GM21390 (cell line): Measurements from ENCODE around the gene COA7.

Source experiments
- ATAC-seq: cut with Tn5 transposase; IDR thresholded peaks from one replicate; pipeline ENCODE4 v1.9.1; 2021; ENCODE audit not compliant: unreplicated experiment

The COA7 gene

DNA sequence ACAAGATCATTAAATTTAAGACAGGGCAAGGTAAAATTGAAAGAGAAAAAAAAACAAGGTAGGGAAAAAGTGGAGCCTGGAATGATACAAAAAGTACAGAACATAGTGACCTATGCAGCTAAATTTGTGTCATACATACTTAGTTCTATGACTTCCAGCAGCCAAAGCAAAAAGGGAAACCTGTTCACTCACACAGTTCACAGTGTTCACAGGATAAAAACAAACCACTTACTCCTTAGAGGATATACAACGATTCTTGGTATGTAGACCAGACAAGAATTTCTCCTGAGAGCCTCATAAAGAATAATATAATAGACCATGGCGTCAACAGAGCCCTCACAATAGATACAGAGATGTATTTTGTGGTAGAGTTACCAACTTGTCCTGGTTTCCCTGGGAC lies 27.5 kb downstream of the COA7 start:
- ATAC-seq = no peak

DNA sequence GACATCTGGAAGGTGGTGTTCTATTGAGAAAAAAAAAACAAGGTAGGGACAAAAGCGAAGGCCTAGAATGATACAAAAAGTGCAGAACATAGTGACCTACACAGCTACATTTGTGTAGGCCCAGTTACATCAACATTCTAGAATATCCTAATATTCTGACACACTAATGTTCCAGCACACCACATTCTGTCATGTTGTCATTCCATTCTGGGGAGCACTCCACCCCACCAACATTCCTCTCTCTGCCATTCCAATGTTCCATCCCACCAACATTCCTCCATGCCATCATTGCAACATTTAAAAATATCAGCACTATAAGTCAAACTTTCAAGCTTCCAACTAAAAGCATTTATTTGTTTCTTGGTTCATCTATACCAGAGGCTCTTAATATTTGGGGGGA lies 28.5 kb downstream of the COA7 start:
- ATAC-seq = no peak

DNA sequence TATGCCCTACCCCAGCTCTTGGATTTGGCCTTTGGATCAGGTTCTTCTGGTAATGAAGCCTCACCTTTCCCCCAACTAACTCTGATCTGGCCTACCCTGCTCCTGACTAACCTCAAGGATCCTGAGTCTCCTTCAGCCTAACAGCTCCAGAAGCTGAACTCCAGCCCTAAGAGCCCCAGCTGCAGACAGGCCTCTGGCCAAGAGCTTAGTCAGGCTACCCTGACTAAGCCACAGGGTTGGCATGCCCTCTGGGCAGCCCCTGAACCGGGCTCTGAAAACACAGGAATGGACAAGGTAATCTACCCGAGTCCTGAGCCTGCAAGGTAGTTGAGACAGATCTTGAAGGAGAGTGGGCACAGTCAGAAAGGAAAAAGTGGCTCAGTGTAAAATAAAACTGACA lies 29.4 kb downstream of the COA7 start:
- no peak for ATAC-seq

DNA sequence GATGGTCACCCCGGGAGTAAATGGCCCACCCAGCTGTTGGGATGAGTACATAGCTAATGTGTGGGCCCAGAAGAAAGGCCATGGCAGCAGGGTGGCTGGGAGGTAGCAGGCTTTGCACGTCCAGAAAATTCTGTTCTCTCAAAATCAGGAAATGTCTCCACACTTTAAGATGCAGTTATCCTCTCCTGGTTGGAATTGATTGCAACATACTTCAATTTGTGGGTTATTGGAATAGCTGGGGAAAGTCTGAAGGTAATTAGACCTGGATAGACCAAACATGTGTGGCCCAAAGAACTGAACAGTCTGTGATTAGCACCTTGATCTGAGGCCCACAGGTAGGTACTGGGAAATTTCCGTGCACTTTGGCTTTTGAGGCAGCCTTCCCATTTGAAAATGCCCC lies 30.2 kb downstream of the COA7 start:
- ATAC-seq = no peak

DNA sequence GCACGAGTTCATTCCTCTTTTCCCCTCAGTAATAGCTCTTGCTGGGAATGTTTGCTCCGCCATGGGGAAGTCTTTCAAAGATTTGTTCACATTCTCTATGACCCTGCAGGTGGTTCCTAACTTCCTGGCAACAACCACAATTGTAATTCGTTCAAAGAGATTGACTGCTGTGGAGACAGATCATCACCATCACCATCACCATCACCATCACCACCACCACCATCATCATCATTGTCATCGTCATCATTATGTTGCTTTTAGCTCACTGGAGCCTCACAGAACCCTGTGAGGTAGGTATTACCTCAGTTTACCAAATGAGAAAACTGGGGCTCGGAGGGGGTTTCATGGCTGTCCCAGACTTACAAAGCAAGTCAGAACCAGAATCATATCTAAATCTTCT lies 30.9 kb downstream of the COA7 start:
- ATAC-seq = no peak

DNA sequence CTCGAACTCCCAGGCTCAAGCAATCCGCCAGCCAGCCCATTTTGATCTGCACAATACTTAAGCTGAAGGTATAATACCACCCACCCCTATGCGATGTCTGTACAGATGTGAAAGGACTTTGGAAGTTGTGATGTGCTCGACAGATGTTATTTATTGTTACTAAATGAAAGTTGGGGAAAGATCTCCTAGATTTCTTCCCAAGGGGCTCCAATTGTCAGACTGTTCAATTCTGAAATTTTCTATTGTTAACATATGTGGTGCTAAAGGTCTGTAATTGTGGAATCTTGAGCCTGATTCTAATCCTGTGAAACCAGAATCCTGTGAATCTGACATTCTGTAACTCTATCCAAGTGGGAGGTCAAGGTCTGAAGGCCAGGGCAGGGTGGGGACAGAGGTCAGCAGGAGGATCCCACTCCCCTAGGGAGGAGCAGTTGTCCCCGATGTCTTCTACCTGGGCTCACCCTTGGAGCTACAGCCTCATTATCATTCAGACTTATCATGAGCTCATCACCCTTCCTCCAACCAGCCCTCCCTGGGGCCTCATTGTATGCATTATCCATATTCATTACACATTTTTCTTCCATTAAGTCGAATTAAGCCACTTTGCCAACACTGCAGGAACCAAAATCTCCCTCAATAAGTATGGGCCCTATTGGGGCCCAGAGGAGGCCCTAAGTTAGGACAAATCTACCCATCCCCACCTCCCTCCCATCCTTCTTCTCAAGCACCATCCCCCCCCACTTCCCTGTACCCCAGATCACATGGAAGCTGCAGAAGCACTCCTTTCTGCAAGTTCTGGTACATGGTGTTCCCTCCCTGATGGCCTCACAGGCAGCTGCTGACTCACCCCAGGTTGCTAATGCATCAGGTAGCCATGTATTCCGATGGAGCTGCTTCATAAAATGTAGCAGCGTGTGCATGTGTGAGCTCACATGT lies 32.9 kb downstream of the COA7 start:
- no peak for ATAC-seq

DNA sequence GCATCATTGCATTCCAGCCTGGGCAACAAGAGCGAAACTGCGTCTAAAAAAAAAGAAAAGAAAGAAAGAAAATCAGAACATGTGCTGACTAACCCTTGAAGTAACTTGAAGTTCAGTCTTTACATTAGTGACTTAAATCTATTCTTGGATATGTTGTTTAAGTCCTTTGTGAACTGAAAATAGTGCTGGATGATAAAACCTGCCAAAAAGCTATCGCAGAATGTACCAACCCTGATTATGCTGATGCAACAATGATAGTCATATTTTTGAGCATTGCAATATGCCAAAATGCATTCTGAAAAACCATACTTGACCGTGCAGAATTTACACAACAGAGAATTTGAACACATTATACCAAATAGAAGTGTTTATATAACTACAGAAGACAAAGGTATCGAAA lies 34.4 kb downstream of the COA7 start:
- no peak for ATAC-seq

DNA sequence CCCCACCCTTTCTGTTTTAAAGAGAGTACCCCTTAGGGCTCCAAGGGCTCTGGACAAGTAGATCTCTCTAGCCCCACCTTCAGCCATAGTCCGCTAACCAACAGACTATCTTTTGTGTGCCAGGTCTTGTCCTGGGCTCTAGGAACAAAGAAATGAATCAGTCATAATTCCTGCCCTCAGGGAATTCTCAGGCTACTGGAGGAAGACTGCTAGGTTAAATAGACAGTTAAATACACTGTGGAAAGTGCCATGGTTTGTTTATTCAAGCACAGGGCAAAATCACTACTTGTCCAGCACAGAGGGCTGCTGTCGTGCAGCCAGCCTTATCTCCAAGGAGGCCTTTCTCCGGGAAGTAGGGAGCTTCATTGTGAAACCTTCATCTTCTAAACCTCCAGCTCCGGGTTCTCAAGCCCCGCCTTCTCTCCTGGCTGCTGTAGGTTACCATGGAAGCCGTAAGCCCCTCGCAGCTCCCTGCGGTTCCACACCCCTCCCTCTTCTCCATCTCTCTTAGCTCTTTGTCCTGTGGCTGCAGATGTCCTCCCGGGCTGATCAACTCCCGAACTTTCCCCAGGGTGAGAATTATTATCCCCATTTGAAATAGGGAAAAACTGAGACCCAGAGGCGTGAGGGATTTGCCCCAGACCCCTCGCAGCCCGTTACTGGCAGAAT lies 35.4 kb downstream of the COA7 start:
- no peak for ATAC-seq

DNA sequence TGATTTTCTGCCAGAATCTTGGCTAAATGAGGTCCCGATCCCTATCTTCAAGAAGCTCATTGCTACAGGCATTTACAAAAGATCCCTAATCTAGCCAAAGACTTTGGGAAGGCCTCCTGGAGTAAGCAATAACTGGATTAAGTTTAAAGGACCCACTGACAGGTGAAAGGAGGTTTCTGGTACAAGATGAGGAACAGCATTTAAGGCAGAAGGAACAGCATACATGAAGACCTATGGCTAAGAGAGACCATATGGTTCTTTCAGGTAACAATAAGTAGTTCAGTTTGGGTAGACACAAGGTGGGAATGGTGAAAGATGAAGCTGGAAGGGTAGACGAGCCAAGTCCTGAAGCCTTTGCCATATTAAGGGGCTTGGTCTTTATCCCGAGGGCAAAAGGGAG lies 37.3 kb downstream of the COA7 start:
- no peak for ATAC-seq

DNA sequence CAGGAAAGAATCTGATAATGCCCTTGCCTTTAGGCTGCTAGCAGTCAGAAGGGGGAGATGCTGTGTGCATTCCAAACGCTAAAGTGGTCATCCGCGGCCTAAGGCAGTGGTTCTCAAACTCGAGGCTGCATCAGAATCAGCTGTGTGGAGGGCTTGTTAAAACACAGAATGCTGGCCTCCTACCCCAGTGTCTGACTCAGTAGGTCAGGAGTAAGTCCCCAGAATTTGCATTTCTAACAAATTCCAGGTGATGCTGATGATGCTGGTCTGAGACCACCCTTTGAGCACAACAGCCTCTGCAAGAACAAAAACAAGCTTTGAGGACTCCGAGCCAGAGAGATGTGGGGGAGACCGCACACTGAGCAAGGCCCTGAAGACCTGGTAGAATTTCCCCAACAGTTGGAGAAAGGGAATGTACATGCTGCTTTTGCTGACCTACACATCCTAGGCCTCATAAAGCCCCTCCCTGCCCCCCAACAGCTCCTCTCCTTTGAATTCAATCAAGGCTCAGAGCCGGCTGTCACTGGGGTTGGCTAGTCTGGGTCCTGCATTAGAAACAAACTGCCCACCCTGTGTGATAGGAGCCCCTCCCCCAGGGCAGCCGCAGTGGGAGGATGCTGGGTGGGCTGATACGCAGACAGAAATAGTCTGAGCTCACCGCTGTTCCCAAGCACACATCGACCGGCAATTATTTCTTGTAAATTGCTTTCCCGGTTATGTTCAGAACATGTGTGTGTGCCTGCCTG lies 38.1 kb downstream of the COA7 start:
- no peak for ATAC-seq

DNA sequence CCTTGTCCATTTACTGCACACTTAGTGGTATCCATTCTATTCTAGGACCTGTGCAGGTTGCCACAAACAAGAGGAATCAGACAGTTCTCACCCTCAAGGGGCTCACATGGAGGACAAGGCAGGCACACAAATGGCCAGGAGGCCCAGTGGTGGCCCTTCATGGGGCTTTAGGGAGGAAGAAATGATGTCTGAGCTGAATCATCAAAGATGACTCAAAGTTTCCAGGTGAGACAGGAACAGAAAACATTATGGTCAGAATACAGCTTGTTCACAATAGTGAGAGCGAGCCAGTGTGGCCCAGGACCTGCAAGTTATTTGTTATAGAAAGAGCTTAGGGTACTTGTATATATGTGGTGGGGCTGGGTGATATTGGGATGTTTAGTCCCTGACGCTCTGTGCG lies 38.8 kb downstream of the COA7 start:
- ATAC-seq = no peak

DNA sequence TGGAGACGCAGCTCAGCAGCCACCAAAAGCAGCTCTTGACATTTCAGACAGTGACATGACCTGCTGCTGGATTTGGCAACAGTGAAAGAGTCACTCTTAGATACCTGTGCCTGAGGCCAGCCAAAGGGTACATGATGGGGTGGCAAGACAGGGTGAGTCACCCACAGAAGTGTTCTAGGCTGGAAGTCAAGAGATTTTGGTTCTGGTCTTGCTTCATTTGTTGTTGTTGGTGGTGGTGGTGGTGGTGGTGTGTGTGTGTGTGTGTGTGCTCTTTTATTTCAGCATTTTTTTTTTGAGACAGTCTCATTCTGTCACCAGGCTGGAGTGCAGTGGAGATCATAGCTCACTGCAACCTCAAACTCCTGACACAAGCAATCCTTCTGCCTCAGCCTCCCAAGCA lies 39.4 kb downstream of the COA7 start:
- ATAC-seq = no peak

DNA sequence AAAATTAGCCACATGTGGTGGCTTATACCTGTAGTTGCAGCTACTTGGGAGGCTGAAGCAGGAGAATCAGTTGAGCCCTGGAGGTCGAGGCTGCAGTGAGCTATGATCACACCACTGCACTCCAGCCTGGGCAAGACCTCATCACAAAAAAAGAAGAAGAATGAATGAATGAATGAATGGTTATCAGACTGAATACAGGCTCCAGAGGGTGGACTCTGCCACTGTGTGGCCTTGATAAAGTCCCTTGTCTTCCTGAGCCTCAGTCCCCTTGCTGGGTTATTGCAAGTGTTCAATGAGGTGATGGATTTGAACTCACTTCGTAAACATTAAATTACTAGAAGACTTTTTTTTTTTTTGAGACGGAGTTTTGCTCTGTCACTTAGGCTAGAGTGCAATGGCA lies 40.4 kb downstream of the COA7 start:
- ATAC-seq = no peak

DNA sequence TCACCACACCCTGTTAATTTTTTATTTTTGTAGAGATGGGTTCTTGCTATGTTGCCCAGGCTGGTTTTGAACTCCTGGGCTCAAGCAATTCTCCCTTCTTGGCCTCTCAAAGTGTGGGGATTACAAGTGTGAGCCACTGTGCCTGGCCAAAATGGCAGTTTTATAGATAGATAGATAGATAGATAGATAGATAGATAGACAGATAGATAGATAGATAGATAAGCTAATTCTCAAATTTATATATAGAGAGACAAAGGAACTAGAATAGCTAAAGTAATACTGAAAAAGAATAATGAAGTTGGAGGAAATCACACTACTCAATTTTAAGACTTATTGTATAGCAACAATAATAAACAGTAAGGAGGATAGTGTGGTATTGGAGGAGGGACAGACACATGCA lies 44.1 kb downstream of the COA7 start:
- no peak for ATAC-seq

DNA sequence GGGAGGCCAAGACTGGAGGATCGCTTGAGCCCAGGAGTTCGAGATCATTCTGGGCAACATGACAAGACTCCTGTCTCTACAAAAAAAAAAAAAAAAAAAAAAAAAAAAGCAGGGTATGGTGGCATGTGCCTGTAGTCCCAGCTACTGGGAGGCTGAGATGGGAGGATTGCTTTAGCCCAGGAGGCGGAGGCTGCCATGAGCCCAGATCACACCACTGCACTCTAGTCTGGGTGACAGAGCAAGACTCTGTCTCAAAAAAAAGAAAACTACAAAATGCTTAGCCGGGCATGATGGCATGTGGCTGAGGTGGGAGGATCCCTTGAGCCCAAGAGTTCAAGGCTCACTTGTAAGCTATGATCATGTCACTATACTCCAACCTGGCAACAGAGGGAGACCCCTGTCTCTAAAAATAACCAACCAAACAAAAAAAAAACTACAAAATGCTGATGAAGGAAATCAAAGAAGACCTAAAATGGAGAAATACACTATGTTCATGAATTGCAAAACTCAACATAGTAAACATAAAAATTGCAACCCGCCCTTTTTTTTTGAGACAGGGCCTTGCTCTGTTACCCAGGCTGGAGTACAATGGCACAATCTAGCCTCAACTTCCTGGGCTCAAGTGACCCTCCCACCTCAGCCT lies 44.8 kb downstream of the COA7 start:
- ATAC-seq = no peak

DNA sequence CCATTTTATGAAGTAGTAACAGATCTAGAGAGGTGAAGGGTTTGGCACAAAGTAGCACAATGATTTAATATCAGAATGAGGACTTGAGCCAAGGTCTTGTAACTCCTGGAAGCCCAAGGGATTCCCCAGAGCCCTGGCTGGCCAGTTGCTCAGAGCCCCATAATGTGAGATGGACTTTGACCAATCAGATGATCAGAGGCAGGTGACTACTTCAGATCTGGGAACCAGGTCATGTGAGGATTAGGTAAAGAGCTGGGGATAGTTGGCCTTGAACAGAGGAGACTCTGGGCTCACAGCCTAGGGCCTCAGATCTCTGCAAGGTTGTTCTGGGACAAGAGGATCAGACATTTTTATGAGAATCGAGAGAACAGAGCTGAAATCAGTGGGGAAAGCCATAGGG lies 46.2 kb downstream of the COA7 start:
- no peak for ATAC-seq

DNA sequence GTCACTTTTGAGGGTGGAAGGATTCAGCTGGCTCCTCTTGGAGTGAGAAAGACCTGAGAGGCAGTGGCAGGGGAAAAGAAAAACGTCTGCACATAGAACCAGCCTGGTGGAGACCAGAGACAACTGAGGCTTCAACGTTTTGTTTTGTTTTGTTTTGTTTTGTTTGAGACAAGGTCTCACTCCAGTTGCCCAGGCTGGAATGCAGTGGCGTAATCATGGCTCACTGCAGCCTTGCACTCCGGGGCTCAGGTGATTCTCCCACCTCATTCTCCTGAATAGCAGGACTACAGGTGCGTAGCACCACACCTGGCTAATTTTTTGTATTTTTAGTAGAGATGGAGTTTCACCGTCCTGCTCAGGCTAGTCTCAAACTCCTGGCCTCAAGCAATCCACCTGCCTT lies 52.9 kb downstream of the COA7 start:
- ATAC-seq = no peak

DNA sequence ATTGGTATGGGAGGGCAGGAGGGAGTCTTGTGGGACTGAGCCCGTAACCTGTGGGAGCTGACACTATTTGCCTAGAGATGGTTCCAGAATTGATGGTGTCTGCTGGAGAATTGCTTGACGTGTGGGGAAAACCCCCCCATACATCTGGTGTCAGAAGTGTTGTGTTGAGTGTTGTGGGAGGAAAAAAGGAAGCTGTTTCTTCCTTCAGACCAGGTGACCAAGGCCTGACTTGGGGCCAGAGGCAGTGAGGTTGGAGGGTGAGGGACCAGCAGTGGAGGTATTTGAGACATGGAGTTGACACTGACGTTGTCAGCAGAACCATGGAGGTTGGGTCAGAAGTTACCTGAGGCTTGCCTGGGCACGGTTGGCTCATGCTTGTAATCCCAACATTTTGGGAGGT lies 56.8 kb downstream of the COA7 start:
- ATAC-seq = no peak

DNA sequence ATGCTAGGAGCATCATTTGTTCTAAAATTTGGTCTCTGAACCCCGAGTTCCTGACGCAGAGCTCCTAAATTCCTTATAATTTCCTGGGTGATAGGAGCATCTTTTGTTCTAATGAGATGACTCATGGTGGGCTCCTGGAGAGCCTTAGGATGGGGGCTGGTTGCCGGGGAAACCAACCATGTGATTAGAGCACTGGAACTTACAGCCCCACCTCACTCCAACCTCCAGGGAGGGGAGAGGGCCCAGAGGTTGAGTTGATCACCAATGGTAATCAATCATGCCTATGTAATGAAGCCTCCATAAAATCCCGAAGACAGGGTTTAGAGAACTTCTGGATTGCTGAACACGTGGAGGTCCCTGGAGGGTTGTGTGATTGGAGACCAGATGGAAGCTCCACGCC lies 57.5 kb downstream of the COA7 start:
- no peak for ATAC-seq

DNA sequence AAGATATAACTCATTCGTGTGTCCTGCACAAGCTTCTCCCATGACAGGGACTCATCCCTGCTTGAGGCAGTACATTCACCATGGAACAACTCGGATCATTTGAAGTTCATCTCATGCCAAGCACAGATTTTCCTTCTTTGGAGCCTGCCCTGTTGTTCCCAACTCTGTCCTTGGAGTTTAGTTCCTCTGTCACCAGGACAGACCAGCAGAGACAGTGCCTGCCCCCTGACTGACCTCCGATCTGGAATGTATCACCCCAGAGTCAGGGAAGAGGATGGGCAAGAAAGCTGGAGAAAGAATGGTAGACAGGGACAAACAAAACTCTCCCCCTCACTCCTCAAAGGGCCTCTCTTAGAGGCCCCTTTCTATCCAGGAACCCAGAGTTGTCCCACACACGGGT lies 60.2 kb downstream of the COA7 start:
- no peak for ATAC-seq
